ENCODE measurements around the gene BEAN1.

DNA sequence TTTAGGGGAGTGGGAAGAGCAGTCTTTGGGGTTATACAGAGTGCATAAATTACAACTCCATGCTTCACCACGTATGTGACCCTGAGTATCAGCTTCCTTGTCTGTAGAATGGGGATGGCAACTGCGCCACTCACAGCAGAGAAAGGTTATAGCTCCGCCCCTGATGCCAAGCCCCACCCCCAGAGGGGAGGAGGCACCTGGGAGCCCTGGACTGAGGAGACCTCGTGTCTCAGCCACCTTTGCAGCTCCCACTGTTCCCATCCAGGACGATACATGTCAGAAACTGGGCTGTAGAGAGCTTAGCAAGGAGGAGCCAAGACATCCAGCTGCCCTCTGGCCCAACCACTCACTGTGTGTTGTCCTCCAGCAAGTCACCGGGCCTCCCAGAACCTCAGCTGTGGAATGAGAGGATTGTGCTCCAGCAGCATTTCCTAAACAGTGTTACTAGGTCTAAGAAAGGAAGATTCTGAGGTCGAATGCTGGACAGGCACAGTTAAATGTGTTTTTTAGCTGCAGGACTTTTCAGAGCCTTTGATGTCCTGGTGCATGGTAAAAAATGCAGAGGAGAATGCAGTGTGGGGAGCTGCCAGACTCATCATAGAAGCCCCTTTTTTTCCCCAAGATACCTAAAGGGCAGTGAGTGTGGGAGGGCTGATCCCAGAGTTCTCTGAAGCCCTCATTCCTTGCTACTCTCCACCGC, 49.4 kb downstream of the BEAN1 start:
- TF ChIP-seq POLR2A (IDR thresholded peaks at IDR 0.05; ENCODE audit: low read depth, low read length): no peak
- no peak for TF ChIP-seq POLR2AphosphoS5 (IDR thresholded peaks at IDR 0.05; ENCODE audit: low read depth, low read length)
- TF ChIP-seq TAF1 (IDR thresholded peaks at IDR 0.05; ENCODE audit: low read depth, low read length): no peak
- no peak for TF ChIP-seq PAX5 (IDR thresholded peaks at IDR 0.05; ENCODE audit: insufficient read depth, low read length, severe bottlenecking)

Measured in GM12891 (cell line).